ENCODE data around the gene PDLIM1. TPM values are rescaled to one million over a fixed set of nuclear protein-coding genes. Genes with fewer than 3 reads are reported as not detected.

The PDLIM1 gene
- total and polyA plus RNA-seq, 2 experiments from 2014 or later, result 111 to 233 TPM

GRCh38 chr10:95234951-95235350 is 55.9 kb downstream of the PDLIM1 start:
- Mint-ChIP-seq H3K4me1 (peaks cover 37% of the 10 kb centered on the region), H3K36me3 (ENCODE audit: low read depth) (peaks cover 59% of the 10 kb centered on the region), H3K27me3 (ENCODE audit: insufficient read depth, low read depth, poor library complexity) (peaks cover 12% of the 10 kb centered on the region), H3K27ac (peak overlapping the region; percentile 91), H3K9me3 (peaks cover 5% of the 10 kb centered on the region), H3K4me3 (no peak overlapping the region)
- H4K20me1 ChIP-seq (replicated peaks; ENCODE audit: insufficient read depth), result no peaks in the 10 kb centered on the region
- peaks cover 10% of the 10 kb centered on the region for H3K9me2 ChIP-seq (ENCODE audit: insufficient read depth)
- H3K4me3 ChIP-seq, result no peak overlapping the region
- no peaks in the 10 kb centered on the region for H3K27me3 ChIP-seq (ENCODE audit: insufficient read depth)
- no peak for TF ChIP-seq STAT1 (IDR thresholded peaks at IDR 0.05; ENCODE audit: unreplicated experiment)
- no peak for TF ChIP-seq CREB1 (CRISPR knock-in tag; IDR thresholded peaks at IDR 0.05; ENCODE audit: low read depth)
- no peak for TF ChIP-seq EZH2phosphoT487 (IDR thresholded peaks at IDR 0.05; ENCODE audit: unreplicated experiment)
- TF ChIP-seq, protein P1, sequence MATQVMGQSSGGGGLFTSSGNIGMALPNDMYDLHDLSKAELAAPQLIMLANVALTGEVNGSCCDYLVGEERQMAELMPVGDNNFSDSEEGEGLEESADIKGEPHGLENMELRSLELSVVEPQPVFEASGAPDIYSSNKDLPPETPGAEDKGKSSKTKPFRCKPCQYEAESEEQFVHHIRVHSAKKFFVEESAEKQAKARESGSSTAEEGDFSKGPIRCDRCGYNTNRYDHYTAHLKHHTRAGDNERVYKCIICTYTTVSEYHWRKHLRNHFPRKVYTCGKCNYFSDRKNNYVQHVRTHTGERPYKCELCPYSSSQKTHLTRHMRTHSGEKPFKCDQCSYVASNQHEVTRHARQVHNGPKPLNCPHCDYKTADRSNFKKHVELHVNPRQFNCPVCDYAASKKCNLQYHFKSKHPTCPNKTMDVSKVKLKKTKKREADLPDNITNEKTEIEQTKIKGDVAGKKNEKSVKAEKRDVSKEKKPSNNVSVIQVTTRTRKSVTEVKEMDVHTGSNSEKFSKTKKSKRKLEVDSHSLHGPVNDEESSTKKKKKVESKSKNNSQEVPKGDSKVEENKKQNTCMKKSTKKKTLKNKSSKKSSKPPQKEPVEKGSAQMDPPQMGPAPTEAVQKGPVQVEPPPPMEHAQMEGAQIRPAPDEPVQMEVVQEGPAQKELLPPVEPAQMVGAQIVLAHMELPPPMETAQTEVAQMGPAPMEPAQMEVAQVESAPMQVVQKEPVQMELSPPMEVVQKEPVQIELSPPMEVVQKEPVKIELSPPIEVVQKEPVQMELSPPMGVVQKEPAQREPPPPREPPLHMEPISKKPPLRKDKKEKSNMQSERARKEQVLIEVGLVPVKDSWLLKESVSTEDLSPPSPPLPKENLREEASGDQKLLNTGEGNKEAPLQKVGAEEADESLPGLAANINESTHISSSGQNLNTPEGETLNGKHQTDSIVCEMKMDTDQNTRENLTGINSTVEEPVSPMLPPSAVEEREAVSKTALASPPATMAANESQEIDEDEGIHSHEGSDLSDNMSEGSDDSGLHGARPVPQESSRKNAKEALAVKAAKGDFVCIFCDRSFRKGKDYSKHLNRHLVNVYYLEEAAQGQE (IDR thresholded peaks at IDR 0.05; ENCODE audit: unreplicated experiment), result no peak
- no peak for TF ChIP-seq ZNF114 (CRISPR knock-in tag; IDR thresholded peaks at IDR 0.05)
- TF ChIP-seq EZH2 (IDR thresholded peaks at IDR 0.05; ENCODE audit: low read depth, unreplicated experiment), result no peak
- TF ChIP-seq NANOG (IDR thresholded peaks at IDR 0.05; ENCODE audit: borderline replicate concordance), result no peak
- TF ChIP-seq, protein P2, sequence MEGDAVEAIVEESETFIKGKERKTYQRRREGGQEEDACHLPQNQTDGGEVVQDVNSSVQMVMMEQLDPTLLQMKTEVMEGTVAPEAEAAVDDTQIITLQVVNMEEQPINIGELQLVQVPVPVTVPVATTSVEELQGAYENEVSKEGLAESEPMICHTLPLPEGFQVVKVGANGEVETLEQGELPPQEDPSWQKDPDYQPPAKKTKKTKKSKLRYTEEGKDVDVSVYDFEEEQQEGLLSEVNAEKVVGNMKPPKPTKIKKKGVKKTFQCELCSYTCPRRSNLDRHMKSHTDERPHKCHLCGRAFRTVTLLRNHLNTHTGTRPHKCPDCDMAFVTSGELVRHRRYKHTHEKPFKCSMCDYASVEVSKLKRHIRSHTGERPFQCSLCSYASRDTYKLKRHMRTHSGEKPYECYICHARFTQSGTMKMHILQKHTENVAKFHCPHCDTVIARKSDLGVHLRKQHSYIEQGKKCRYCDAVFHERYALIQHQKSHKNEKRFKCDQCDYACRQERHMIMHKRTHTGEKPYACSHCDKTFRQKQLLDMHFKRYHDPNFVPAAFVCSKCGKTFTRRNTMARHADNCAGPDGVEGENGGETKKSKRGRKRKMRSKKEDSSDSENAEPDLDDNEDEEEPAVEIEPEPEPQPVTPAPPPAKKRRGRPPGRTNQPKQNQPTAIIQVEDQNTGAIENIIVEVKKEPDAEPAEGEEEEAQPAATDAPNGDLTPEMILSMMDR (conservative IDR thresholded peaks at IDR 0.05; ENCODE audit: low read depth in 2 of 2), result no peak
- TF ChIP-seq, protein P3, sequence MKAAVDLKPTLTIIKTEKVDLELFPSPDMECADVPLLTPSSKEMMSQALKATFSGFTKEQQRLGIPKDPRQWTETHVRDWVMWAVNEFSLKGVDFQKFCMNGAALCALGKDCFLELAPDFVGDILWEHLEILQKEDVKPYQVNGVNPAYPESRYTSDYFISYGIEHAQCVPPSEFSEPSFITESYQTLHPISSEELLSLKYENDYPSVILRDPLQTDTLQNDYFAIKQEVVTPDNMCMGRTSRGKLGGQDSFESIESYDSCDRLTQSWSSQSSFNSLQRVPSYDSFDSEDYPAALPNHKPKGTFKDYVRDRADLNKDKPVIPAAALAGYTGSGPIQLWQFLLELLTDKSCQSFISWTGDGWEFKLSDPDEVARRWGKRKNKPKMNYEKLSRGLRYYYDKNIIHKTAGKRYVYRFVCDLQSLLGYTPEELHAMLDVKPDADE (IDR thresholded peaks at IDR 0.05), result no peak
- TF ChIP-seq JUNB (IDR thresholded peaks at IDR 0.05; ENCODE audit: unreplicated experiment), result no peak
- TF ChIP-seq, protein P4, sequence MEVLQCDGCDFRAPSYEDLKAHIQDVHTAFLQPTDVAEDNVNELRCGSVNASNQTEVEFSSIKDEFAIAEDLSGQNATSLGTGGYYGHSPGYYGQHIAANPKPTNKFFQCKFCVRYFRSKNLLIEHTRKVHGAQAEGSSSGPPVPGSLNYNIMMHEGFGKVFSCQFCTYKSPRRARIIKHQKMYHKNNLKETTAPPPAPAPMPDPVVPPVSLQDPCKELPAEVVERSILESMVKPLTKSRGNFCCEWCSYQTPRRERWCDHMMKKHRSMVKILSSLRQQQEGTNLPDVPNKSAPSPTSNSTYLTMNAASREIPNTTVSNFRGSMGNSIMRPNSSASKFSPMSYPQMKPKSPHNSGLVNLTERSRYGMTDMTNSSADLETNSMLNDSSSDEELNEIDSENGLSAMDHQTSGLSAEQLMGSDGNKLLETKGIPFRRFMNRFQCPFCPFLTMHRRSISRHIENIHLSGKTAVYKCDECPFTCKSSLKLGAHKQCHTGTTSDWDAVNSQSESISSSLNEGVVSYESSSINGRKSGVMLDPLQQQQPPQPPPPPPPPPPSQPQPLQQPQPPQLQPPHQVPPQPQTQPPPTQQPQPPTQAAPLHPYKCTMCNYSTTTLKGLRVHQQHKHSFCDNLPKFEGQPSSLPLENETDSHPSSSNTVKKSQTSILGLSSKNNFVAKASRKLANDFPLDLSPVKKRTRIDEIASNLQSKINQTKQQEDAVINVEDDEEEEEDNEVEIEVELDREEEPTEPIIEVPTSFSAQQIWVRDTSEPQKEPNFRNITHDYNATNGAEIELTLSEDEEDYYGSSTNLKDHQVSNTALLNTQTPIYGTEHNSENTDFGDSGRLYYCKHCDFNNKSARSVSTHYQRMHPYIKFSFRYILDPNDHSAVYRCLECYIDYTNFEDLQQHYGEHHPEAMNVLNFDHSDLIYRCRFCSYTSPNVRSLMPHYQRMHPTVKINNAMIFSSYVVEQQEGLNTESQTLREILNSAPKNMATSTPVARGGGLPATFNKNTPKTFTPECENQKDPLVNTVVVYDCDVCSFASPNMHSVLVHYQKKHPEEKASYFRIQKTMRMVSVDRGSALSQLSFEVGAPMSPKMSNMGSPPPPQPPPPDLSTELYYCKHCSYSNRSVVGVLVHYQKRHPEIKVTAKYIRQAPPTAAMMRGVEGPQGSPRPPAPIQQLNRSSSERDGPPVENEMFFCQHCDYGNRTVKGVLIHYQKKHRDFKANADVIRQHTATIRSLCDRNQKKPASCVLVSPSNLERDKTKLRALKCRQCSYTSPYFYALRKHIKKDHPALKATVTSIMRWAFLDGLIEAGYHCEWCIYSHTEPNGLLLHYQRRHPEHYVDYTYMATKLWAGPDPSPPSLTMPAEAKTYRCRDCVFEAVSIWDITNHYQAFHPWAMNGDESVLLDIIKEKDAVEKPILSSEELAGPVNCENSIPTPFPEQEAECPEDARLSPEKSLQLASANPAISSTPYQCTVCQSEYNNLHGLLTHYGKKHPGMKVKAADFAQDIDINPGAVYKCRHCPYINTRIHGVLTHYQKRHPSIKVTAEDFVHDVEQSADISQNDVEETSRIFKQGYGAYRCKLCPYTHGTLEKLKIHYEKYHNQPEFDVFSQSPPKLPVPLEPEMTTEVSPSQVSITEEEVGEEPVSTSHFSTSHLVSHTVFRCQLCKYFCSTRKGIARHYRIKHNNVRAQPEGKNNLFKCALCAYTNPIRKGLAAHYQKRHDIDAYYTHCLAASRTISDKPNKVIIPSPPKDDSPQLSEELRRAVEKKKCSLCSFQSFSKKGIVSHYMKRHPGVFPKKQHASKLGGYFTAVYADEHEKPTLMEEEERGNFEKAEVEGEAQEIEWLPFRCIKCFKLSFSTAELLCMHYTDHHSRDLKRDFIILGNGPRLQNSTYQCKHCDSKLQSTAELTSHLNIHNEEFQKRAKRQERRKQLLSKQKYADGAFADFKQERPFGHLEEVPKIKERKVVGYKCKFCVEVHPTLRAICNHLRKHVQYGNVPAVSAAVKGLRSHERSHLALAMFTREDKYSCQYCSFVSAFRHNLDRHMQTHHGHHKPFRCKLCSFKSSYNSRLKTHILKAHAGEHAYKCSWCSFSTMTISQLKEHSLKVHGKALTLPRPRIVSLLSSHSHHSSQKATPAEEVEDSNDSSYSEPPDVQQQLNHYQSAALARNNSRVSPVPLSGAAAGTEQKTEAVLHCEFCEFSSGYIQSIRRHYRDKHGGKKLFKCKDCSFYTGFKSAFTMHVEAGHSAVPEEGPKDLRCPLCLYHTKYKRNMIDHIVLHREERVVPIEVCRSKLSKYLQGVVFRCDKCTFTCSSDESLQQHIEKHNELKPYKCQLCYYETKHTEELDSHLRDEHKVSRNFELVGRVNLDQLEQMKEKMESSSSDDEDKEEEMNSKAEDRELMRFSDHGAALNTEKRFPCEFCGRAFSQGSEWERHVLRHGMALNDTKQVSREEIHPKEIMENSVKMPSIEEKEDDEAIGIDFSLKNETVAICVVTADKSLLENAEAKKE (CRISPR knock-in tag; IDR thresholded peaks at IDR 0.05), result no peak
- no peak for TF ChIP-seq POLR2AphosphoS5 (IDR thresholded peaks at IDR 0.05; ENCODE audit: low read depth)
- TF ChIP-seq ZNF331 (CRISPR knock-in tag; IDR thresholded peaks at IDR 0.05; ENCODE audit: low read depth), result no peak
- H3K27ac ChIP-seq (ENCODE audit: low read depth), result peak overlapping the region; percentile 90
- ATAC-seq (no peak), DNase-seq (ENCODE audit: low spot score) (no peak)
- peaks cover 8% of the 10 kb centered on the region for H3K4me1 ChIP-seq (ENCODE audit: insufficient read depth)
- peaks cover 8% of the 10 kb centered on the region for H3K79me2 ChIP-seq (replicated peaks; ENCODE audit: insufficient read depth)
- no peak overlapping the region for H2AFZ ChIP-seq
- peaks cover 8% of the 10 kb centered on the region for H3F3A ChIP-seq (replicated peaks; ENCODE audit: low read depth)
- peak overlapping the region; percentile 29; the same call in 1 of the 2 replicates for H3K4me2 ChIP-seq
- peaks cover 22% of the 10 kb centered on the region for H3K36me3 ChIP-seq (ENCODE audit: insufficient read depth)
